HepG2 (cell line): ENCODE measurements around the gene ABT1. TPM values are rescaled to one million over a fixed set of nuclear protein-coding genes. Genes with fewer than 3 reads are reported as not detected.

Source experiments
- ELF1 ChIP-seq: sonication (generic); formaldehyde crosslinking; IDR thresholded peaks from 2 replicates; pipeline ENCODE4 v1.4.0; 2020; ENCODE audit warnings: missing genetic modification reagents
- ERF ChIP-seq: IDR thresholded peaks from 2 replicates; pipeline ENCODE4 v1.6.1; 2018; ENCODE audit warnings: missing biosample characterization, missing genetic modification reagents
- FOXP1 ChIP-seq, 2 experiments: fragments of 450-650 bp in 1 of 2; IDR thresholded peaks; 2 replicates each; pipeline ENCODE4 v1.6.1; 2017 to 2018; ENCODE audit warnings: antibody characterized with exemption in 1 of 2
- RCOR2 ChIP-seq: IDR thresholded peaks from 2 replicates; pipeline ENCODE4 v1.6.1; 2016; ENCODE audit warnings: missing biosample characterization, missing genetic modification reagents
- SRY ChIP-seq: sonication (generic); formaldehyde crosslinking; IDR thresholded peaks from 2 replicates; pipeline ENCODE4 v1.8.0; 2022; ENCODE audit warnings: mild to moderate bottlenecking, missing genetic modification reagents
- ZBTB7A ChIP-seq: sonication (generic); formaldehyde crosslinking; IDR thresholded peaks from 2 replicates; pipeline ENCODE4 v1.8.0; 2022; ENCODE audit warnings: mild to moderate bottlenecking, missing genetic modification reagents
- ZFX ChIP-seq: sonication (generic); formaldehyde crosslinking; IDR thresholded peaks from 2 replicates; pipeline ENCODE4 v1.4.0; 2020; ENCODE audit warnings: mild to moderate bottlenecking, low read depth, missing genetic modification reagents, moderate library complexity
- ZNF547 ChIP-seq: sonication (generic); formaldehyde crosslinking; IDR thresholded peaks from 2 replicates; pipeline ENCODE4 v1.5.1; 2020; ENCODE audit warnings: mild to moderate bottlenecking, missing genetic modification reagents
- ZNF768 ChIP-seq: sonication (generic); formaldehyde crosslinking; IDR thresholded peaks from 2 replicates; pipeline ENCODE4 v1.4.0; 2020; ENCODE audit warnings: missing genetic modification reagents
- ZSCAN31 ChIP-seq: sonication (generic); formaldehyde crosslinking; IDR thresholded peaks from 2 replicates; pipeline ENCODE4 v1.5.0; 2020; ENCODE audit warnings: low read depth, mild to moderate bottlenecking, missing genetic modification reagents
- polyA plus RNA-seq, 8 experiments: library from polyadenylated mRNA; depleted of rRNA in 3 of 8; stranded (reverse) in 7 of 8; unstranded in 1 of 8; fragments of >200 nt; fragmentation: Illumina TruSeq in 4 of 8; extraction: Trizol in 4 of 8; gene quantifications; 2 replicates each; pipeline versions ENCODE4 v1.2.1 to v1.2.3, GENCODE V29; 2011 to 2016; ENCODE audit warnings: low read depth in 4 of 8, missing spikeins in 1 of 8, mixed read lengths in 1 of 8; ENCODE audit not compliant: insufficient read depth in 1 of 8
- total RNA-seq, 5 experiments: library from RNA; depleted of rRNA; stranded (reverse); fragments of >200 nt; fragmentation: Illumina TruSeq; extraction: Trizol; gene quantifications; 2 replicates each; pipeline ENCODE4 v1.2.3, GENCODE V29; 2016; ENCODE audit warnings: low read depth in 1 of 5
- TF ChIP-seq, protein P1 (sequence below): IDR thresholded peaks from 2 replicates; pipeline ENCODE4 v1.6.1; 2016; ENCODE audit warnings: low read depth, control low read depth
- TF ChIP-seq, protein P2 (sequence below), 2 experiments: fragments of 450-650 bp in 1 of 2; sonication (generic) in 1 of 2; formaldehyde crosslinking; IDR thresholded peaks; 2 replicates each; pipeline versions ENCODE4 v1.5.0 to v1.8.0; 2020 to 2022; ENCODE audit warnings: mild to moderate bottlenecking in 1 of 2, missing genetic modification reagents in 1 of 2
- TF ChIP-seq, protein P3 (sequence below): sonication (generic); formaldehyde crosslinking; IDR thresholded peaks from 2 replicates; pipeline ENCODE4 v1.5.1; 2020; ENCODE audit warnings: mild to moderate bottlenecking, missing genetic modification reagents, moderate library complexity
- TF ChIP-seq, protein P4 (sequence below): sonication (generic); formaldehyde crosslinking; IDR thresholded peaks from 2 replicates; pipeline ENCODE4 v1.4.0; 2020; ENCODE audit warnings: missing genetic modification reagents
- TF ChIP-seq, protein P5 (sequence below): sonication (generic); formaldehyde crosslinking; conservative IDR thresholded peaks from 2 replicates; pipeline ENCODE4 v1.4.0; 2020; ENCODE audit warnings: missing genetic modification reagents
- TF ChIP-seq, protein P6 (sequence below): sonication (generic); formaldehyde crosslinking; IDR thresholded peaks from 2 replicates; pipeline ENCODE4 v1.5.0; 2020; ENCODE audit warnings: missing genetic modification reagents

The ABT1 gene
- total and polyA plus RNA-seq, 2 of the 13 experiments (the other 11 are each of a cell fraction or from before 2014, with no cell fraction given), result 38.4 TPM

DNA sequence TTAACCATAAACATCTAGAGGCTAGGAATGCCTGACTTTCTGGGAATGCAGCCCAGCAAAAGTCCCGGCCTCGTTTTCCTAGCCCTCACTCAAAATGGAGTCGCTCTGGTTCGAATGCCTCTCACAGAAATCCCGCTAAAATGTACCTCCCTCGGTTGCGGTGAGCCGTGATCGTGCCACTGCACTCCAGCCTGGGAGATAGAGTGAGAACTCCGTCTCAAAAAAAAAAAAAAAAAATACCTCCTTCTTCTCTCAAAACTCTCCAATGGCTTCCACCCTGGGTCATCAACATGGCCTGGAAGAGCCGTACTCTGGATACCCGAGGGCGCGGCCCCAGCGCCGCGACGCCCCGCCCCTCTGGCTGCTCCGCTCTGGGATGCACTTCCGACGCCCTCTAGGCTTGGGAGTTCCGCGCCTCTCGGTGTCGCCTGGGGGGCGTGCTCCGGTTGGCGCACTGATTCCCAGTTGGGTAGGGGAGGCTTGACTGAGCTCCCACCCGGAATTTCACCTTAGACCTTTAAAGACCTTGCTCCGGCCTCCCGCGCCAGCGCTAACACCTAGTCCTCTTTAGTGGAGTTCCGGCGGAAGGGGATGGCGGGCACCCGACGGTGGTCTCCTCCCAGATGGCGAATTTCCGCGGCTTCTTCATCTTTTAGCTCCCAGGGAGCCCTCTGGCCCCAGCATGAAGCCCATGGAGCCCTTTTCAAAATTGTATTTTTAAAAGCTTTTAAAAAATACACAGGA lies 46.3 kb upstream of the ABT1 start (continued):
- TF ChIP-seq RCOR2 (peak; percentile 36; the same call in 1 of the 2 replicates), ERF (CRISPR knock-in tag) (peak; percentile 76), FOXP1 (IDR thresholded peaks at IDR 0.05) (no peak), FOXP1 (CRISPR knock-in tag; IDR thresholded peaks at IDR 0.05) (no peak), ZBTB7A (peak; percentile 77; the same call in 1 of the 2 replicates), ZFX (CRISPR knock-in tag) (peak; percentile 72), ZNF768 (CRISPR knock-in tag) (peak; percentile 57; the same call in 1 of the 2 replicates), SRY (no peak), ZSCAN31 (CRISPR knock-in tag) (peak; percentile 72), ELF1 (CRISPR knock-in tag) (peak; percentile 73), ZNF547 (CRISPR knock-in tag) (no peak)
- TF ChIP-seq, protein P1, sequence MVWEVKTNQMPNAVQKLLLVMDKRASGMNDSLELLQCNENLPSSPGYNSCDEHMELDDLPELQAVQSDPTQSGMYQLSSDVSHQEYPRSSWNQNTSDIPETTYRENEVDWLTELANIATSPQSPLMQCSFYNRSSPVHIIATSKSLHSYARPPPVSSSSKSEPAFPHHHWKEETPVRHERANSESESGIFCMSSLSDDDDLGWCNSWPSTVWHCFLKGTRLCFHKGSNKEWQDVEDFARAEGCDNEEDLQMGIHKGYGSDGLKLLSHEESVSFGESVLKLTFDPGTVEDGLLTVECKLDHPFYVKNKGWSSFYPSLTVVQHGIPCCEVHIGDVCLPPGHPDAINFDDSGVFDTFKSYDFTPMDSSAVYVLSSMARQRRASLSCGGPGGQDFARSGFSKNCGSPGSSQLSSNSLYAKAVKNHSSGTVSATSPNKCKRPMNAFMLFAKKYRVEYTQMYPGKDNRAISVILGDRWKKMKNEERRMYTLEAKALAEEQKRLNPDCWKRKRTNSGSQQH (CRISPR knock-in tag), result 0 out of 2 replicates have a peak, but pooled peaks have one; percentile 34
- TF ChIP-seq, protein P2, sequence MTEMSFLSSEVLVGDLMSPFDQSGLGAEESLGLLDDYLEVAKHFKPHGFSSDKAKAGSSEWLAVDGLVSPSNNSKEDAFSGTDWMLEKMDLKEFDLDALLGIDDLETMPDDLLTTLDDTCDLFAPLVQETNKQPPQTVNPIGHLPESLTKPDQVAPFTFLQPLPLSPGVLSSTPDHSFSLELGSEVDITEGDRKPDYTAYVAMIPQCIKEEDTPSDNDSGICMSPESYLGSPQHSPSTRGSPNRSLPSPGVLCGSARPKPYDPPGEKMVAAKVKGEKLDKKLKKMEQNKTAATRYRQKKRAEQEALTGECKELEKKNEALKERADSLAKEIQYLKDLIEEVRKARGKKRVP (CRISPR knock-in tag; IDR thresholded peaks at IDR 0.05), result 0 out of 4 replicates have a peak, but pooled peaks of 1 of the 2 experiments have one; percentile 8
- TF ChIP-seq, protein P3, sequence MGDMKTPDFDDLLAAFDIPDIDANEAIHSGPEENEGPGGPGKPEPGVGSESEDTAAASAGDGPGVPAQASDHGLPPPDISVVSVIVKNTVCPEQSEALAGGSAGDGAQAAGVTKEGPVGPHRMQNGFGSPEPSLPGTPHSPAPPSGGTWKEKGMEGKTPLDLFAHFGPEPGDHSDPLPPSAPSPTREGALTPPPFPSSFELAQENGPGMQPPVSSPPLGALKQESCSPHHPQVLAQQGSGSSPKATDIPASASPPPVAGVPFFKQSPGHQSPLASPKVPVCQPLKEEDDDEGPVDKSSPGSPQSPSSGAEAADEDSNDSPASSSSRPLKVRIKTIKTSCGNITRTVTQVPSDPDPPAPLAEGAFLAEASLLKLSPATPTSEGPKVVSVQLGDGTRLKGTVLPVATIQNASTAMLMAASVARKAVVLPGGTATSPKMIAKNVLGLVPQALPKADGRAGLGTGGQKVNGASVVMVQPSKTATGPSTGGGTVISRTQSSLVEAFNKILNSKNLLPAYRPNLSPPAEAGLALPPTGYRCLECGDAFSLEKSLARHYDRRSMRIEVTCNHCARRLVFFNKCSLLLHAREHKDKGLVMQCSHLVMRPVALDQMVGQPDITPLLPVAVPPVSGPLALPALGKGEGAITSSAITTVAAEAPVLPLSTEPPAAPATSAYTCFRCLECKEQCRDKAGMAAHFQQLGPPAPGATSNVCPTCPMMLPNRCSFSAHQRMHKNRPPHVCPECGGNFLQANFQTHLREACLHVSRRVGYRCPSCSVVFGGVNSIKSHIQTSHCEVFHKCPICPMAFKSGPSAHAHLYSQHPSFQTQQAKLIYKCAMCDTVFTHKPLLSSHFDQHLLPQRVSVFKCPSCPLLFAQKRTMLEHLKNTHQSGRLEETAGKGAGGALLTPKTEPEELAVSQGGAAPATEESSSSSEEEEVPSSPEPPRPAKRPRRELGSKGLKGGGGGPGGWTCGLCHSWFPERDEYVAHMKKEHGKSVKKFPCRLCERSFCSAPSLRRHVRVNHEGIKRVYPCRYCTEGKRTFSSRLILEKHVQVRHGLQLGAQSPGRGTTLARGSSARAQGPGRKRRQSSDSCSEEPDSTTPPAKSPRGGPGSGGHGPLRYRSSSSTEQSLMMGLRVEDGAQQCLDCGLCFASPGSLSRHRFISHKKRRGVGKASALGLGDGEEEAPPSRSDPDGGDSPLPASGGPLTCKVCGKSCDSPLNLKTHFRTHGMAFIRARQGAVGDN (CRISPR knock-in tag), result peak; percentile 96
- TF ChIP-seq, protein P4, sequence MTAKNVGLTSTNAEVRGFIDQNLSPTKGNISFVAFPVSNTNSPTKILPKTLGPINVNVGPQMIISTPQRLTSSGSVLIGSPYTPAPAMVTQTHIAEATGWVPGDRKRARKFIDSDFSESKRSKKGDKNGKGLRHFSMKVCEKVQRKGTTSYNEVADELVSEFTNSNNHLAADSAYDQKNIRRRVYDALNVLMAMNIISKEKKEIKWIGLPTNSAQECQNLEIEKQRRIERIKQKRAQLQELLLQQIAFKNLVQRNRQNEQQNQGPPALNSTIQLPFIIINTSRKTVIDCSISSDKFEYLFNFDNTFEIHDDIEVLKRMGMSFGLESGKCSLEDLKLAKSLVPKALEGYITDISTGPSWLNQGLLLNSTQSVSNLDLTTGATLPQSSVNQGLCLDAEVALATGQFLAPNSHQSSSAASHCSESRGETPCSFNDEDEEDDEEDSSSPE (CRISPR knock-in tag), result no peak
- TF ChIP-seq, protein P5, sequence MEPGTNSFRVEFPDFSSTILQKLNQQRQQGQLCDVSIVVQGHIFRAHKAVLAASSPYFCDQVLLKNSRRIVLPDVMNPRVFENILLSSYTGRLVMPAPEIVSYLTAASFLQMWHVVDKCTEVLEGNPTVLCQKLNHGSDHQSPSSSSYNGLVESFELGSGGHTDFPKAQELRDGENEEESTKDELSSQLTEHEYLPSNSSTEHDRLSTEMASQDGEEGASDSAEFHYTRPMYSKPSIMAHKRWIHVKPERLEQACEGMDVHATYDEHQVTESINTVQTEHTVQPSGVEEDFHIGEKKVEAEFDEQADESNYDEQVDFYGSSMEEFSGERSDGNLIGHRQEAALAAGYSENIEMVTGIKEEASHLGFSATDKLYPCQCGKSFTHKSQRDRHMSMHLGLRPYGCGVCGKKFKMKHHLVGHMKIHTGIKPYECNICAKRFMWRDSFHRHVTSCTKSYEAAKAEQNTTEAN (CRISPR knock-in tag), result peak; percentile 31; the same call in 1 of the 2 replicates
- TF ChIP-seq, protein P6, sequence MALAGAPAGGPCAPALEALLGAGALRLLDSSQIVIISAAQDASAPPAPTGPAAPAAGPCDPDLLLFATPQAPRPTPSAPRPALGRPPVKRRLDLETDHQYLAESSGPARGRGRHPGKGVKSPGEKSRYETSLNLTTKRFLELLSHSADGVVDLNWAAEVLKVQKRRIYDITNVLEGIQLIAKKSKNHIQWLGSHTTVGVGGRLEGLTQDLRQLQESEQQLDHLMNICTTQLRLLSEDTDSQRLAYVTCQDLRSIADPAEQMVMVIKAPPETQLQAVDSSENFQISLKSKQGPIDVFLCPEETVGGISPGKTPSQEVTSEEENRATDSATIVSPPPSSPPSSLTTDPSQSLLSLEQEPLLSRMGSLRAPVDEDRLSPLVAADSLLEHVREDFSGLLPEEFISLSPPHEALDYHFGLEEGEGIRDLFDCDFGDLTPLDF, result peak; percentile 70; the same call in 1 of the 2 replicates
